H1 (cell line): Measurements from ENCODE around the gene WDR7. TPM values are rescaled to one million over a fixed set of nuclear protein-coding genes. Genes with fewer than 3 reads are reported as not detected.

Source experiments
- CTCF ChIA-PET: fragments of 300-600 bp; sonication (Branson Sonifier 250); formaldehyde crosslinking; loops from one replicate; lab custom pipeline; 2021; ENCODE audit not compliant: partially characterized antibody; lab: Charles Lee
- POLR2A ChIA-PET: fragments of 300-600 bp; sonication (Branson Sonifier 250); formaldehyde crosslinking; loops from one replicate; lab custom pipeline; 2021; ENCODE audit warnings: inconsistent platforms; ENCODE audit not compliant: partially characterized antibody; lab: Charles Lee
- DNase-seq, 2 experiments: peaks; one replicate each; pipeline versions ENCODE4 v3.0.0 to v3.0.0-alpha.2; 2010 to 2022; ENCODE audit warnings: low spot score in 2 of 2, low read depth in 1 of 2, mixed read lengths in 1 of 2
- FAIRE-seq: peaks from 2 replicates; lab custom pipeline; 2011; peaks lifted over from hg19 to GRCh38; lab: Jason Lieb, UNC
- H2AFZ ChIP-seq: 2 replicates; pipeline ENCODE4 v1.8.1; 2012; ENCODE audit warnings: low read length, inconsistent platforms
- H2AK5ac ChIP-seq: 2 replicates; pipeline ENCODE4 v1.6.1; 2013; ENCODE audit warnings: low read depth, low read length
- H2BK120ac ChIP-seq: replicated peaks from 2 replicates; pipeline ENCODE3; 2013; ENCODE audit warnings: low read depth, low read length, inconsistent platforms
- H2BK12ac ChIP-seq: 2 replicates; pipeline ENCODE4 v1.6.1; 2013; ENCODE audit warnings: low read depth, low read length
- H2BK15ac ChIP-seq: 2 replicates; pipeline ENCODE4 v1.6.1; 2013; ENCODE audit warnings: low read length
- H2BK20ac ChIP-seq: 2 replicates; pipeline ENCODE4 v1.6.1; 2013; ENCODE audit warnings: low read length
- H2BK5ac ChIP-seq: 2 replicates; pipeline ENCODE4 v1.6.1; 2013; ENCODE audit warnings: low read depth, low read length
- H3K14ac ChIP-seq: 2 replicates; pipeline ENCODE4 v1.6.1; 2013; ENCODE audit warnings: inconsistent platforms; ENCODE audit not compliant: insufficient read length
- H3K18ac ChIP-seq: 2 replicates; pipeline ENCODE4 v1.6.1; 2013; ENCODE audit warnings: low read length; ENCODE audit errors: extremely low read depth
- H3K23ac ChIP-seq: 2 replicates; pipeline ENCODE4 v1.6.1; 2013; ENCODE audit warnings: inconsistent platforms; ENCODE audit not compliant: insufficient read length
- H3K23me2 ChIP-seq: 2 replicates; pipeline ENCODE4 v1.6.1; 2013; ENCODE audit warnings: low read depth, low read length
- H3K27ac ChIP-seq: 2 replicates; pipeline ENCODE4 v1.6.1; 2011; ENCODE audit warnings: low read depth, low read length, inconsistent platforms
- H3K27me3 ChIP-seq, 4 experiments: replicated peaks in 1 of 4; 1 replicate in 1 of 4; 2 replicates in 3 of 4; pipeline versions ENCODE4 v1.6.1 to v1.8.1; 2011 to 2013; ENCODE audit warnings: low read length in 3 of 4, mild to moderate bottlenecking in 3 of 4, inconsistent platforms in 2 of 4, mixed read lengths in 2 of 4, moderate library complexity in 1 of 4; ENCODE audit not compliant: control insufficient read depth in 3 of 4, insufficient read depth in 3 of 4; ENCODE audit errors: extremely low read depth in 1 of 4
- H3K36me3 ChIP-seq, 4 experiments: 2 replicates each; pipeline versions ENCODE4 v1.6.1 to v1.8.1; 2011 to 2013; ENCODE audit warnings: mild to moderate bottlenecking in 4 of 4, low read length in 3 of 4, moderate library complexity in 2 of 4, control low read depth in 1 of 4, inconsistent platforms in 1 of 4; ENCODE audit not compliant: insufficient read depth in 4 of 4, control insufficient read depth in 2 of 4
- H3K4ac ChIP-seq: replicated peaks from 2 replicates; pipeline ENCODE3; 2013; ENCODE audit warnings: low read length, low read depth, mixed read lengths, inconsistent platforms; ENCODE audit not compliant: insufficient read length
- H3K4me1 ChIP-seq, 4 experiments: replicated peaks in 1 of 4; 1 replicate in 1 of 4; 2 replicates in 3 of 4; pipeline versions ENCODE4 v1.6.1 to v1.8.1; 2011 to 2013; ENCODE audit warnings: low read length in 3 of 4, inconsistent platforms in 2 of 4, mixed read lengths in 1 of 4; ENCODE audit not compliant: insufficient read depth in 4 of 4, control insufficient read depth in 3 of 4
- H3K4me2 ChIP-seq, 2 experiments: 2 replicates each; pipeline versions ENCODE4 v1.6.1 to v1.8.1; 2011 to 2013; ENCODE audit warnings: low read depth in 2 of 2, low read length in 2 of 2, control low read depth in 1 of 2, inconsistent platforms in 1 of 2, mild to moderate bottlenecking in 1 of 2; ENCODE audit not compliant: insufficient read depth in 1 of 2
- H3K4me3 ChIP-seq, 4 experiments: fragments of 200-600, 300-600 bp in 1 of 4; sonication (generic), shearing (Covaris generic), sonication (Bioruptor Twin) in 1 of 4; 2 replicates each; pipeline versions ENCODE4 v1.5.1 to v1.8.1; 2011 to 2016; ENCODE audit warnings: low read length in 4 of 4, low read depth in 3 of 4, control low read depth in 2 of 4, inconsistent platforms in 2 of 4, mild to moderate bottlenecking in 2 of 4, mixed read lengths in 1 of 4, moderate library complexity in 1 of 4; ENCODE audit not compliant: insufficient read depth in 2 of 4; ENCODE audit errors: extremely low read depth in 1 of 4
- H3K56ac ChIP-seq: replicated peaks from 2 replicates; pipeline ENCODE3; 2013; ENCODE audit warnings: low read depth, mild to moderate bottlenecking, mixed read lengths, low read length, inconsistent platforms; ENCODE audit not compliant: insufficient read length
- H3K79me1 ChIP-seq: 2 replicates; pipeline ENCODE4 v1.6.1; 2013; ENCODE audit warnings: low read depth, low read length, control low read depth
- H3K79me2 ChIP-seq, 2 experiments: 2 replicates each; pipeline versions ENCODE4 v1.6.1 to v1.8.1; 2012 to 2013; ENCODE audit warnings: low read length in 2 of 2, mild to moderate bottlenecking in 2 of 2, inconsistent platforms in 1 of 2; ENCODE audit not compliant: insufficient read depth in 2 of 2, control insufficient read depth in 1 of 2
- H3K9ac ChIP-seq, 4 experiments: replicated peaks in 1 of 4; 1 replicate in 1 of 4; 2 replicates in 3 of 4; pipeline versions ENCODE4 v1.6.1 to v1.8.1; 2011 to 2013; ENCODE audit warnings: low read depth in 3 of 4, low read length in 3 of 4, control low read depth in 2 of 4, mild to moderate bottlenecking in 2 of 4, moderate library complexity in 2 of 4, inconsistent platforms in 1 of 4; ENCODE audit errors: extremely low read depth in 1 of 4
- H3K9me3 ChIP-seq, 2 experiments: 2 replicates each; pipeline versions ENCODE4 v1.6.1 to v1.8.1; 2012 to 2013; ENCODE audit warnings: mild to moderate bottlenecking in 2 of 2, moderate library complexity in 2 of 2, control low read depth in 1 of 2, inconsistent platforms in 1 of 2, low read depth in 1 of 2, low read length in 1 of 2, mixed read lengths in 1 of 2; ENCODE audit not compliant: insufficient read depth in 2 of 2
- H4K20me1 ChIP-seq, 2 experiments: replicated peaks in 1 of 2; 2 replicates each; pipeline versions ENCODE3 to v1.8.1; 2011 to 2013; ENCODE audit warnings: inconsistent platforms in 2 of 2, low read length in 2 of 2, mild to moderate bottlenecking in 1 of 2; ENCODE audit not compliant: insufficient read depth in 2 of 2, control insufficient read depth in 1 of 2
- H4K5ac ChIP-seq: 2 replicates; pipeline ENCODE4 v1.6.1; 2013; ENCODE audit warnings: low read length, low read depth, mixed read lengths, inconsistent platforms; ENCODE audit not compliant: insufficient read length
- H4K8ac ChIP-seq: 2 replicates; pipeline ENCODE4 v1.8.0; 2013; ENCODE audit warnings: mild to moderate bottlenecking, moderate library complexity, low read length, inconsistent platforms; ENCODE audit not compliant: insufficient read depth; ENCODE audit errors: extremely low read depth
- H4K91ac ChIP-seq: replicated peaks from 2 replicates; pipeline ENCODE3; 2013; ENCODE audit warnings: low read length, mixed read lengths, inconsistent platforms; ENCODE audit not compliant: insufficient read length
- ASH2L ChIP-seq: fragments of 200-600, 300-600 bp; sonication (generic); IDR thresholded peaks from one replicate; pipeline ENCODE4 v1.7.1; 2017; ENCODE audit warnings: low read length
- FOSL1 ChIP-seq: IDR thresholded peaks from 2 replicates; pipeline ENCODE4 v1.6.1; 2011; ENCODE audit warnings: mild to moderate bottlenecking, low read depth, low read length, moderate library complexity; ENCODE audit not compliant: insufficient read depth
- KDM5A ChIP-seq: fragments of 200-600 bp; IDR thresholded peaks from 2 replicates; pipeline ENCODE4 v1.7.1; 2012; ENCODE audit warnings: mild to moderate bottlenecking, low read length, inconsistent platforms, mixed read lengths
- POLR2A ChIP-seq, 2 experiments: IDR thresholded peaks; 1 replicate in 1 of 2; 2 replicates in 1 of 2; pipeline ENCODE4 v1.6.1; 2011; ENCODE audit warnings: low read depth in 2 of 2, low read length in 2 of 2, mild to moderate bottlenecking in 2 of 2; ENCODE audit errors: control extremely low read depth in 1 of 2
- POU5F1 ChIP-seq: IDR thresholded peaks from 2 replicates; pipeline ENCODE4 v1.6.1; 2011; ENCODE audit warnings: low read depth, mild to moderate bottlenecking, low read length, moderate library complexity
- RNF2 ChIP-seq: fragments of 200-900, 300-1000 bp; sonication (generic); IDR thresholded peaks from 2 replicates; pipeline ENCODE4 v1.7.1; 2016; ENCODE audit warnings: borderline replicate concordance, low read depth, mild to moderate bottlenecking, antibody characterized with exemption, low read length; ENCODE audit not compliant: poor library complexity, severe bottlenecking; ENCODE audit errors: missing control alignments
- WGBS, 2 experiments: shearing (Covaris generic) in 1 of 2; methylation state at CpG; one replicate each; pipeline versions ENCODE4 v1.1.6 to v1.1.7; 2013 to 2015; ENCODE audit warnings: low lambda C conversion rate in 2 of 2, mixed read lengths in 2 of 2, inconsistent platforms in 1 of 2, low coverage in 1 of 2, missing lambda C conversion rate in 1 of 2; ENCODE audit not compliant: insufficient replicate concordance in 2 of 2, insufficient coverage in 1 of 2, insufficient read length in 1 of 2; ENCODE audit errors: extremely low coverage in 1 of 2, missing lambda C conversion rate in 1 of 2; 5-methylcytosine and 5-hydroxymethylcytosine counted together
- polyA plus RNA-seq, 7 experiments: library from polyadenylated mRNA; depleted of rRNA in 3 of 7; stranded (reverse) in 5 of 7; unstranded in 2 of 7; fragments of >200 nt in 5 of 7; fragments of 200-250 nt in 2 of 7; gene quantifications; 1 replicate in 5 of 7; 2 replicates in 1 of 7; 4 replicates in 1 of 7; pipeline versions ENCODE4 v1.2.1 to v1.2.3, GENCODE V29; 2011 to 2013; ENCODE audit warnings: missing spikeins in 2 of 7, mixed read lengths in 2 of 7
- total RNA-seq: library from RNA; stranded (reverse); fragmentation: NEBNext Ultra II Directional; extraction: Animal tissue kit (Norgen Biotek cat#: 25700); gene quantifications from 2 replicates; pipeline ENCODE4 v1.2.1, GENCODE V29; 2021

Gene WDR7
- total and polyA plus RNA-seq, 2 of the 8 experiments (the other 6 are each of a cell fraction or from before 2014, with no cell fraction given): 5.5 to 15.2 TPM

DNA sequence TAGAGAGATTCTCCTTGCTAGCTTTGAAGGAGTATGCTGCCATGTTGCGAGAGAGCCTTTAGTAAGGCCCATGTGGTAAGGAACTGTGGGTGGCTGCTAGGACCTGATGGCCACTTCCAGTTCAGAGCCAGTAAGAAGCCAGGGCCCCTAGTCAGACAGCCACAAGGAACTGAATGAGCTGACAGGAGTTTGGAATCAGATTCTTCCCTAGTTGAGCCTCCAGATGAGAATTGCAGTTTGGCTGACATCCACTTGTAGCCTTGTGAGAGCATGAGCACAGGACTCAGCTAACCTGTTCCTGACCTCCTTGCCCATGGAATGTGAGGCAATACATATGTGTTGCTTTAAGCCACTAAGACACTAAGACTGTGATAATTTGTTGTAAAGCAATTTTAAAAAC is 1.2 kb upstream of the WDR7 start:
- Histone ChIP-seq H3K79me1 (peaks cover 4% of the 10 kb centered on the region; the same call in 1 of the 2 replicates), H2AK5ac (no peak overlapping the region), H3K4ac (peak overlapping the region; percentile 70), H3K27ac (no peak overlapping the region), H2BK120ac (no peak overlapping the region), H3K36me3 (no peaks in the 10 kb centered on the region), H4K20me1 (peaks cover 0 to 5% of the 10 kb centered on the region in 2 experiments), H2AFZ (no peak overlapping the region), H3K56ac (no peak overlapping the region), H3K9me3 (no peaks in the 10 kb centered on the region), H3K23ac (no peak overlapping the region), H2BK5ac (no peak overlapping the region), H3K4me1 (peaks cover 0 to 2% (median 0%) of the 10 kb centered on the region in 4 experiments; a peak in 1 of 7 replicates), H3K79me2 (peaks cover 0 to 26% of the 10 kb centered on the region in 2 experiments; a peak in 2 of 4 replicates), H2BK20ac (no peak overlapping the region), H3K4me3 (no peak overlapping the region), H3K4me2 (no peak overlapping the region; a peak in 1 of 4 replicates), H4K5ac (peak overlapping the region; percentile 15), H4K8ac (no peak overlapping the region; the same call in 1 of the 2 replicates), H3K14ac (no peak overlapping the region), H2BK12ac (no peak overlapping the region), H3K23me2 (peaks cover 9% of the 10 kb centered on the region), H3K27me3 (no peaks in the 10 kb centered on the region), H3K9ac (no peak overlapping the region), H2BK15ac (no peak overlapping the region), H3K18ac (no peak overlapping the region), H4K91ac (no peak overlapping the region)
- POLR2A ChIA-PET: interaction anchor here (2.8 kb wide), 1 partner anchor 11 kb away, joined by 23 read pairs; the partner anchor contains the start of gene TXNL1
- CTCF ChIA-PET: interaction anchor here (1.7 to 3.3 kb wide), 2 partner anchors 9 to 12 kb away, joined by 5 to 18 read pairs; no protein-coding TSS in a partner anchor
- no peak for FAIRE-seq
- WGBS, 2 experiments: 91% methylated on average over 1 of the region's 1 CpG; no CpG with 5 or more reads in 1 of the 2 experiments
- DNase-seq: no peak
- TF ChIP-seq POLR2A (IDR thresholded peaks at IDR 0.05; ENCODE audit: control extremely low read depth in 1 of 2, low read depth in 2 of 2, low read length in 2 of 2) (no peak), RNF2 (no peak), FOSL1 (no peak), ASH2L (no peak), KDM5A (no peak), POU5F1 (no peak)
